NCI-H526 (cell line): ENCODE results near the gene AGAP4.
"Not testable (repeated sequence)": the region's sequence is repeated elsewhere in the genome, so short reads cannot be mapped to it uniquely, and the experiment has no call there.

Experiments
- DNase-seq, 2 experiments: peaks; one replicate each; lab custom pipeline; 2025; lab: John Stamatoyannopoulos, UW

AGAP4 gene

GRCh38 chr10:45847400-45847799 lies at the start of gene AGAP4:
AGAP4 (minus strand) TSS chr10:45847500; CDS start chr10:45847347, 153 bp downstream.
- DNase-seq: not testable (repeated sequence)

GRCh38 chr10:45890721-45891120 lies 43.4 kb upstream of the AGAP4 start:
- not testable (repeated sequence) for DNase-seq

GRCh38 chr10:45889539-45890230 lies 42.4 kb upstream of the AGAP4 start:
- not testable (repeated sequence) for DNase-seq

- not testable (repeated sequence) for DNase-seq
Observed at GRCh38 chr10:45882880-45883279, 35.6 kb upstream of the AGAP4 start.

GRCh38 chr10:45865404-45865803 lies 18.1 kb upstream of the AGAP4 start:
- not testable (repeated sequence) for DNase-seq

- DNase-seq: not testable (repeated sequence)
Observed at GRCh38 chr10:45864264-45864663, 17.0 kb upstream of the AGAP4 start.

GRCh38 chr10:45863632-45864031 lies 16.3 kb upstream of the AGAP4 start:
- not testable (repeated sequence) for DNase-seq

- DNase-seq: not testable (repeated sequence)
Observed at GRCh38 chr10:45857931-45858330, 10.6 kb upstream of the AGAP4 start.

GRCh38 chr10:45848467-45848866 lies 1.2 kb upstream of the AGAP4 start:
- DNase-seq: not testable (repeated sequence)

- not testable (repeated sequence) for DNase-seq
Observed at GRCh38 chr10:45822918-45823317, 24.4 kb downstream of the AGAP4 start.

GRCh38 chr10:45820107-45820830 lies 27.0 kb downstream of the AGAP4 start:
- not testable (repeated sequence) for DNase-seq

GRCh38 chr10:45819552-45819951 lies 27.7 kb downstream of the AGAP4 start:
- DNase-seq: no peak

- no peak for DNase-seq
Observed at GRCh38 chr10:45817912-45818311, 29.4 kb downstream of the AGAP4 start.

- no peak for DNase-seq
Observed at GRCh38 chr10:45817130-45817859, 30.0 kb downstream of the AGAP4 start.

- not testable (repeated sequence) for DNase-seq
Observed at GRCh38 chr10:45814146-45814545, 33.2 kb downstream of the AGAP4 start.

- not testable (repeated sequence) for DNase-seq
Observed at GRCh38 chr10:45812959-45813358, 34.3 kb downstream of the AGAP4 start.

GRCh38 chr10:45811075-45811474 lies 36.2 kb downstream of the AGAP4 start:
- no peak for DNase-seq

- peak in 1 of 2 experiments; percentile 27 for DNase-seq
Observed at GRCh38 chr10:45809837-45810236, 37.5 kb downstream of the AGAP4 start.

- not testable (repeated sequence) for DNase-seq
Observed at GRCh38 chr10:45804996-45805395, 42.3 kb downstream of the AGAP4 start.

- not testable (repeated sequence) for DNase-seq
Observed at GRCh38 chr10:45803060-45804010, 44.0 kb downstream of the AGAP4 start.

GRCh38 chr10:45794761-45795160 lies 52.5 kb downstream of the AGAP4 start:
- not testable (repeated sequence) for DNase-seq
